CD4-positive, alpha-beta T cell treated with Interleukin-2 at 100 ng/mL for 4 hours (primary cell): ENCODE data around the gene SAMSN1.

Experiments used
- DNase-seq: peaks from one replicate; pipeline ENCODE4 v3.0.0-alpha.2; 2020; ENCODE audit warnings: low spot score

SAMSN1 gene

DNA sequence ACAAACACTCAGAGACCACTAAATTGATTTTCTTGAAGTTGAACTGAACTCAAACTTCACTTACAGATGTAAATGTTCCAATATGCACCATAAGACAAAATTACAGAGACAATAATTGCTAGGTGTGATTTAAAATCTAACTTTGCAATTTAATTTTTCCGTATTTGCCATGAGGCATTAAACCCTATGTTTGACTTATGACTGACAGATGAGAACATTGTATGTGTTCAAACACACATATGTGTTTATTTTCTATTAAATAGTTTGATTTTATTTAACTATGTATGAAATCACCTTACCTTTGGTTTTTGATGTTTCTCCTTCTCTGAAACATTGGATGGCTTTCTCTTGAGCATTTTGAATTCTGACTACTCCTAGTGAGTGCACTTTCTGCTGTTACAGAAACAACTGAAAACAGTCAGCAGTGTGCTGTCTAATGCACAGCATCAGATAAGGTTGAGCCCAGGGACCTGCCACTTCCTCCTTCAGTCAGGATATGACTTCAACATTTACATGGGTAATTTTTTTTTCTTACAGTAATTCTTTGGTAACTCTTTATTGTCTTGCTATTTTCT, at the start of gene SAMSN1:
Gene SAMSN1, minus strand, starts transcription at position 410 of the 575 bp plus-strand sequence. Its CDS starts 54 bp downstream, at position 356.
- DNase-seq: peak; percentile 87

DNA sequence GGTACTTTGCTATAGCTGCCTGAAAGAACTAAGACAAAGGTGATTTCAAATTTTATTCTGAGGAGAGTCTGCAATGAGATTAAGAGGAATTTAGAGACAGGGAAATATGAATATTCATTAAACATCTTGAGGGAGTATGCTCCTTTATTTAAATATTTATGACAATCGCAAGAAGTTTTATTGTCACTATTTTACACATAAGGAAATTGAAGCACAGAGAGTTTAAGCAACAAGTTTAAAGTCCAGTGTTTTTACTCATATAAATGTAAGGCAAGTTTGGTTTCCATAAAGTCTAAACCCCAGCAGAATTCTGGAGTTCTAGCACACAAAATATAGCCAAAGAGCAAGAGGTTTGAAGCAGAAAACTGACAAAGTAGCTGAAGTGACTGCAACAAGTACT, 49.3 kb upstream of the SAMSN1 start:
- DNase-seq: no peak

DNA sequence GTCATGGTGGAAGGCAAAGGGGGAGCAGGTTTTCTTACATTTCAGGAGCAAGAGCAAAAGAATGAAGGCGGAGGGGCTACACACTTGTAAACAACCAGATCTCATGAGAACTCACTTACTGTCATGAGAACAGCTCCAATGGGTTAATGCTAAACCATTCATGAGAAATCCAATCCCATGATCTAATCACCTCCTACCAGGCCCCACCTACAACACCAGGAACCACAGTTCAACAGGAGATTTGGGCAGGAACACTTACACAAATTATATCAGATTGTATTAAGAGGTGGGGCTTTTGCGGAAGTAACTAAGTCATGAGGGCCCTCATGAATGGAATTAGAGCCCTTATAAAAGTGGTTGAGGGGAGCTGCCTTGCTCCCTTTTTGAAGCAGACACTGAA, 48.9 kb upstream of the SAMSN1 start:
- no peak for DNase-seq

DNA sequence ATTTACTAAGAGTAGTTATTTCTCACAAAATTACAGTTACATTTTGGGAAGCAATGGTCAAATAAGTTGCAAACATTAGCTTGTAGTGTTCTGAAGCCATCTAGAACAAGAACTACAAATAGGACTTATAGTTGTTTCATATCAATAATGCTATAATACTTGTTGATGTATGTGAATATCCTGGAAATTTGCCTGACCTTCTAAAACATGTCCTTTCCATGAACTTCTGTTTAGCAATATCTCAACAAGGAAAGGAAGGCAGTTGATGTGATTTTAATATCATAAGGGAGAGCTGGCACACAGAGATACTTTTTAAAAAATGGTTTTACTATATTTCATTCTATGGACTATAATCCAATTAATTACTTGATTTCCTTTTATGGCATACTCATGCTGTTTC, 47.1 kb upstream of the SAMSN1 start:
- no peak for DNase-seq

DNA sequence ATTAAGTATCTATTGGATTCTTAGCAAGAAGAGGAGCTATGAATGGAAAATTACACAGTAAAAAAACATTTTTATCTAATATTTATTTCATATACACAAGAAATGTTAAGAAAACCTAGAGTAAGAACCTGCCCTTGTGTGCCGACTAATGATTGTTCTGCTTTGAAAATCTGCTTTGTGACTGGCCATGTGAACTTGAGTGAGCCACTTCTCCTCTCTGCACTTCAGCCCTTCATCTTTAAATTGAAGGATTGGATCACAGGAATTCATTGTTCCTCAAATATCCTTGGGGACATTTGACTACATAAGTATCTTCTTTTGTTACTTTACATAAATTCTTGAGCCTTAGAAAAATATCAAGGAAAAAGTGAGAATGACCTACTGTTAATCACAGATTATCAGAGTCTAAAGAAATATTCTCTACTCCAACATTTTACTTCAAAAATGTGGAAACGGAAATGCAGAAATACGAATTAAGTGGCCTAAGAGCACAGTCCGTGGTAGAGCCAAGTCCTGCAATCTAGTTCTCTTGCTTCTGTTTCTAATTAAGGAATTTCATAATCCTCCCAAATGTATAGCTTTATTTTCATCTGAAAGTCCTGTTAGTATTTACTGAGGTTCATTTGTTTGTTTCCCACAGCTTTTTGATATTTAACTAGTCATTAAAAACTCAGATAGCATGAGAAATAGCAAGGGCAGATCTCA, 46.3 kb upstream of the SAMSN1 start:
- no peak for DNase-seq

DNA sequence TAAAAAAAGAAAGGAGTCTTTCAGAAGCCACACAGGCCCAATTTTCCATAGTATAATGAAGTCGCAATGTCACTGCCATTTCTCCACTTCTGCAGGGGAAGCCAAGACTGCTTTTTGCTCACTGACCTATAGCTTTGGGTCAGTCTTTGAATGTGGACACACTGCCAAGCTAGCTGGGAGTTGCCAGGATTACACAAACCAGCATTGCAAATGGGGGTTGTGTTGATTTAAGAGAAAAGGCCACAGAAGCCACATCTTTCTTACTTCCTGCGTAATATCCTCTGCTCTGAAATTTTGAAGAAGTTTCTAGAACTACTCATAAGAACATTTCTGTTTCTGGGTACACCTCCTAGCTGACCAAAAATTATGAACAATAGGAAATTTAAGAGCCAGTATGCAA, 45.8 kb upstream of the SAMSN1 start:
- DNase-seq: peak; percentile 51

DNA sequence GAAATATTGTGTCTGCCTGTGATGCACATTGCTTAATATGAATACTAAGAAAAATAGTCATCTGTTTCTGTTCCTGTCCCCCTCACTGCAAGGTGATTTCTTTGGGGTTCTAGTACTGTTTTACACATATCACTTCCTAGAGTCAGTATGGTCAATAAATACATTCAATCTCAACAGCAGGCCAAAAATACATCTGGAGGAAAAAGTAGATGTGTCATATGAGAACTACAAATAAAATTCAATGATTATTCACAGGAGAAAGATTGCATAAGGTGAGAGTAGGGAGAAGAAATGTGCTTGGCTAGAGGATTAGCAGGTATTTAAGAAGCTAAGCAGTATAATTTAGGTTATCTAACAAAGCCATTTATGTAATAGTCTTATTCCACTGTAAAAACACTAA, 45.3 kb upstream of the SAMSN1 start:
- DNase-seq: no peak

DNA sequence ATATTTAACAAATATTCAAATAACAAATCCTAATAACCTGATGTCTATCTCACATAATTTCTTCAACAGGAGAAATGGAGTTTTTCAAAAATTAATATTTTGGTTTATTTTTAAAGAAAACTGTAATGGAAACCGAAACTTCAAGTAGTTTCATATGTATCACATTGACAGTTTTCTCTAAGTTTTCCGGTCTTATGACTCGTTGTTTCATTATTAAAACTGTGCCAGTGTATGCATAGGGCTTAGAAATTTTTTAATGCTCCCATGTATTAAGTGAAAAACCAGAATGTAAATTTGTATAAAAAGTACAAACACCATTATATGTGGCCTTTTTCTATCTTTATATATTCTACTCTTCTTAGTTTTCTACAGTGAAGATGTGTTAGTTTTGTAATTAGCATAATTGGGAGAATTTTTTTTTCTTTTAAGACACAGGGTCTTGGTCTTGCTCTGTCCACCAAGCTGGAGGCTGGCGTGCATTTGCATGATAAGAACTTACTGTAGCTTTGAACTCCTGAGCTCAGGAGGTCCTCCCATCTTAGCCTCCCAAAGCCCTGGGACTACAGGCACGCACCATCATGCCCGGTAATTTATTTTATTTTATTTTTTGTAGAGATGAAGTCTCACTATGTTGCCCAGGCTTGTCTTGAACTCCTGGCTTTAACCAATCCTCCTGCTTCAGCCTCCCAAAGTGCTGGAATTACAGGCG, 43.9 kb upstream of the SAMSN1 start:
- peak; percentile 37 for DNase-seq

DNA sequence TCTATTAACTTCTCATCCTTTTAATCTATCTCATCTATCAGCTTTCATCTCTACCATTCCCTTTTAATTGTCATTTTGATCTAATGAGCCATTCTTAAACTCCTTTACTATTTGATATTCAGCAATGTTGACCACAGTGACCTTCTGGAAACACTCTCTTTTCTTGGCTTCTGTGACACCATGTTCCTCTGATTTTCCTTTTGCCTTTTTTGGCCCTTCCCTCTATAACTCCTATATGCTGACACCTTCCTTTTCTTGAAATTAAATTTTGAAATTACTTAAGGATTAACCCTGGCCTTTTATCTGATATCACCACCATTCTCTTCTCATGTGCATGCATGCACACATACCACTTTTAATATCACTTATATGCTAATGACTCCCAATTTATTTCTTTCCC, 41.2 kb upstream of the SAMSN1 start:
- no peak for DNase-seq

DNA sequence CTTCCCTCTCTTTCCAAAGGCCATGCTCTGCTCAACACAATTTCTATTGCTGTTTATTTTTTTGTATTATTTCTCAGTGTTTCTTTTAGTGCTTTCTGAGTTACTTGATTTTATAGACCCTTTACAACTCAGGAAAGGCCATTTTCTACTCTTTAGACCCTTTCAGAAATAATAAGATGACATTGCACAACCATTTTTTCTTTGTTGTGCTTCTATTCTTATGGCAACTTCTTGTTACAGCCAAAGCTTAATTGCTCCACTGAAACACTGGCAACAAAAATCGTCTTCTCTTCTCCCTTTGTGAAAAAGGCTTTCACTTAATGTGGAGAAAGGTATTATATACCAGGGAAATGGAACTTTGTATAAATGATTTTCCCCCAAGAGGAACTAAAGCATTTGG, 39.0 kb upstream of the SAMSN1 start:
- no peak for DNase-seq

DNA sequence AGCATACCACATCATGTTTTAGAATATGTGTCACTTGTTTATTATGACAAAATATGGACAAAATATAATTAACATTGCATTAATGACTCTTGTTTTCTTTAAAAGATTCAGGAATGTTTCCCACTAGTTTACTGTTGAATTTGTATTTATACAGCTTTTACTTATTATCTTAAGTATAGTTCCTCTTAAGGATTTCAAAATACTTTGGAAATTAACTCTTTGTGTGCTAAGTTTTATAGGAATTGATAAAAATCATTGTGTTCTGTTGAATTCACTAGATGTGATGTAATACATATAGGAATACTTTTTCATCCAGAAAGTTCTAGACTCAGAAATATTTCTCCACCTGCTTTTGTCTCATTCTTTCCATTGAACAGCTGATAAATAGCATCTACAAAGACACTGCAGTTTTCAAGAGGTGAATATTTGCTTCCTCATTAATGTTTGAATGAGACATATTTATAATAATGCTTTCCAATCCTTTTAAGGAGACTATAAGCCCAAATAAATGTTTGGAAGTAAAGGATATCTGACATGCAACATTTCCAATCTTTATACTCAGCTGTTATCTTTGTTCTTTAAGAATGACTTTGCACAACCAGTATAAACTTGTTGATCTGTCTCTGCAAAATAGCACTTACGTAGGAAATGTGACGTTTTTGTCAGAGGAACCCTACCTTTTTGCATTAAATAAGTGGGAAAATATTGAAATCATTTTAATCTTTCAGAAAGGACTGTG, 38.4 kb upstream of the SAMSN1 start:
- DNase-seq: no peak

DNA sequence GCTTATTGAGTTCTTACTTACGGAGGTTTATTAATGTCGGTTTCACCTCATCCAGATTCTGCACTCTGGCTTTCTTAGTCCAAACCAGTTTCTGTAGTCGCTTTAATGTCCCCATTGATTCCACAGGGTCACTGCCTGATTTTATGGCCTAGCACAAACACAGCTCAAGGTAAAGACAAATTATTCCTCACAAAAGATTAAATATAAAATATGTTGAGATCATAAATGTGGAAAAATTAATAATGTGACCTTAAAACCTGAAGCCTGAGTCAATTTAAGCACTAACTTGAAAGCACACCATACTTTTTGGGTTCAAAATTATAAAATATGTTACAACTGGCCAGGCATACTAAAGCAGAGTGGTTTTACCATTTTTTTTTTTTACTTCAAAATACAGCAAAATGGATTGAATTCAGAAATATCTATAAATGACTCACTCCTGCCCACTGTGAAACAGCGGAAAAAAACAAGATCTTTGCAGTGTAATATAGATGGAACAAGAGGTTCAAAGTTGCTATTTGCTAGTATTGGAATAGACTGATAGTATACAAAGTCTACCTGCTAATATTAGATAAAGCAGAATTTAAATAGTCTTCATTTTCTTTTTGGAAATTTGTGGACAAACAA, 37.6 kb upstream of the SAMSN1 start:
- no peak for DNase-seq

DNA sequence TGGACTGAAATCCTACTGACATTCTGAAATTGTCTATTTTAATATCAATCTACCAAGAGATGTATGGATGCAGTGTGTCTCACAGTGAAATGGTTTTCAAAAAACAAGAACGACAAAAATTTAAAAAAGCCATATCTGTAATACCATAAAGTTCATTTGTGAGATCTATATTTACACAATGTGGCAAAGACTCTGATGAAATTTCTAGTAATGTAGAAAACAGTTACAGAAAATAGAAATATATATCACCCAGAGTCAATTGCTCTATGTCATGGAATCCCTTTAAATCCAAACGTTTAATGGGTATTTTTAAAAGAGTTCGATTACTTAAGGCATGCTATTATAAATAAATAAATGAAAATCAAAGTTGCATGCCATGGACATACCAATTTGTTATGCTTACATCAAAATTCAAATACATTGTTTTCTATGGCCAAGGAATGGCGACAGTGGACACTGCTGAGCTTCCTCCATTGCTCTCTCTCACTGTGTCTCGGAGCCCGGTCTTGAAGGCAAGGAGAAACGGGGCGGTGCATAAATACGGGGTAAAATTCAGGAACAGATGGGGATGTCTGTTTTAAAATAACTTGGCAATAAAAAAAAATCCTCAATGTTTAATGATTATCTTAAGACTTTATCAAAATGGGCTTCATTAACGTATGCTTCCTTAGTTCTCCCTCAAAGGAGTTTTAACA, 37.0 kb upstream of the SAMSN1 start:
- DNase-seq: no peak

DNA sequence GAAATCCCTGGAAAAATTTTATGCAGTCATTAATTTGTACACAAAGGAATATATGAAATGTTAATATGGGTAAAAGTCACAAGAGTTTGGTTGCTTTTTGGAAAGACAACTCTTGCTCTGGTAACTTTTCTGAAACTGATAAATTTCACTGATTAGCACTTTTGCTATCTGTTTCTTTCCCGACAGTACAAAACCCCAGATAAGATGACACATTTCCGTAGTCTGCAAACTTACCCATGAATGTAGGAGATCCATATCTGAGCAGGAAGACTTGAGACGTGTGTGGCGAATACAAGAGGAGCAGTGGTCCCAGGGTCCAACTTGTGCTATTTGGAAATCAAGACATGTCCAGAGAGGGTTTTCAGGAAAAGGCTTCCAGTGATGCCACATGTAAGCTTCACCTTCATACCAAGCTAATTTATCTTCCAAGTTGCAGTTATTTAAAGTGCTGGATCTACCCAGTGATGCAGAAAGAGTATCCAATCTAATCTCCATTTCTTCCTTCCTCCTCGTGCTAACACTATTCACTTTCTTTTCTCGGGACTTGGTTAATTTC, 35.9 kb upstream of the SAMSN1 start:
- DNase-seq: peak; percentile 62

DNA sequence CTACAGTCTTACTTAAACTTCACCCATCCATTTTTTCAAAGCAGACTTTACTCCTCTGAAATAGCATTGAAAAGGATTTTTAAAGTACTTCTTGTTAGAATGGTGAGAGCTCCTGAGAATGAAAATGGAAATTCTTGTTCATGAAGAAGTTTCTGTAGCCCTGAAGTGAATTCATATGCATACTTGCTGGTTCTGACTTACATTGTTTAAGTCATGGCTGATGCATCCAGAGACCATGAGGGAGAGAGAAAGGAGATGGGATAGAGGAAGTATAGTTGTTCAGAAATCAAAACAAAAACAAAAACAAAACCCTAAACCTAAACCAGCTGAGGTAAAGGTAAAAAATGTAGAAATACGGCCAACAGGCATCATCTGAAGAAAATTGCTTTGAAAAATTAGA, 27.1 kb upstream of the SAMSN1 start:
- DNase-seq: no peak

DNA sequence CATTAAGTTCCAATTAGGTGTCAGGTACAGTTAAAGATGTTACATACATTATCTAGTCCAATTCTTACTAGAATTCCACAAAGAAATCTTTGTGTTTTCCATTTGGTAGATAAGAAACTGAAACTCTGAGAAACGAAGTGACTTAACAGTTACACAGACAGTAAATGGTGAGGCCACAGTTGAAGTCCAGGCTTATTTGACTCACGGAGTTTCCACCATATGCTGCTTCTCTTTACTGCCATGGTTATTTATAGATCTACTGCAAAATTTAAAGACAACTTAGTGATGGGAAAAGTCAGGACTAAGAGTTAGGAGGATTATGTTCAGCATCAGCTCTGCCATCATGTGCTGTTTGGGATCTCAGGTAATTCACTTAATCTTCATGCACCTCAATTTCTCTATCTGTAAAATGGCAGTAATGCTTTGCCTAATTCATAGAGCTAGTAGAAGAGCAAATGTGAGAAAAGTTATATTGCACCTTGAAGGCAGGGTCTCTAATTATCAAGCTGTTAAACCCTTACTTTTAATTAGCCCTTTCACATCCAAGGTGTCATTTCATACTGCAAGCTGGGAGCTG, 26.2 kb upstream of the SAMSN1 start:
- DNase-seq: no peak

DNA sequence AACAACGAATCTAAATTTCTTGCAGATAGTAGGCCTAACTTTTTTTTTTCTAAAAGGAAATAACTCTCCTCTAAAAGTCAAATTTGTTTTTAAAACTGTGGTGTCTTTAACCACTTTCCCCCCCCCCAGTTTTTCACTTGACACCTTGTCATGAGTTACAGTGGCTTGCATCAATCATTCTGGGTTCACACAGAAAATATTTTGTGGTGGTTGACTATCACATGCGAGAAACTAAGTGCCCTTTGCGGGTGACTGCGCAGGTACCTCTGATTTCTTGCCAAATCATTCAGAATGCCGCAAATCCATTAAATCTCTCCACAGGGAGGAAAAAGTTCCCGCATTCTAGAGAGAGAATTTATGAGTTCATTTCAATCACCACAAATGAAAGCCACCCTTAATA, 23.8 kb upstream of the SAMSN1 start:
- DNase-seq: no peak

DNA sequence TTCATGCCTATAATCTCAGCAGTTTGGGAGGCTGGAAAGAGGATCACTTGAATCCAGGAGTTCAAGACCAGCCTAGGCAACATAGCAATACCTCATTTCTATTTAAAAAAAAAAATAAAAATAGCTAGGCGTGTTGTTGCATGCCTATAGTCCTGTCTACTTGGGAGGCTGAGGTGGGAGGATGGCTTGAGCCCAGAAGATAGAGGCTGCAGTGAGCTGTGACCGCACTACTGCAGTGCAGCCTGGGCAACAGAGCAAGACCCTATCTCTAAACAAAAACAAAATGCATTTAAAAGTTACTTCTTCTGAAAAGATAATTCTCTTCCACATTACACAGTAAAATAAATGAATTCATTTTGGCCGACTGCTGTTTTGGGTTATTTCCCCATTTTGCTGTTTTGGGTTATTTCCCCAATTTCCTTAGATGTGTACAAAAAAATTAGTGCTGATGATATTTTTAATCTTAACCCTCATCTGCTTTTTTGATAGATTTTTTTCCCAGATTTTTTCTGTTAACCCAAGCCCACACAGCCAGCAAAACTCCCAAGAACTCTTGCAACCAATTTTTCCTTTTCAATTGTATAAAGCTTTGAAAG, 23.0 kb upstream of the SAMSN1 start:
- no peak for DNase-seq

DNA sequence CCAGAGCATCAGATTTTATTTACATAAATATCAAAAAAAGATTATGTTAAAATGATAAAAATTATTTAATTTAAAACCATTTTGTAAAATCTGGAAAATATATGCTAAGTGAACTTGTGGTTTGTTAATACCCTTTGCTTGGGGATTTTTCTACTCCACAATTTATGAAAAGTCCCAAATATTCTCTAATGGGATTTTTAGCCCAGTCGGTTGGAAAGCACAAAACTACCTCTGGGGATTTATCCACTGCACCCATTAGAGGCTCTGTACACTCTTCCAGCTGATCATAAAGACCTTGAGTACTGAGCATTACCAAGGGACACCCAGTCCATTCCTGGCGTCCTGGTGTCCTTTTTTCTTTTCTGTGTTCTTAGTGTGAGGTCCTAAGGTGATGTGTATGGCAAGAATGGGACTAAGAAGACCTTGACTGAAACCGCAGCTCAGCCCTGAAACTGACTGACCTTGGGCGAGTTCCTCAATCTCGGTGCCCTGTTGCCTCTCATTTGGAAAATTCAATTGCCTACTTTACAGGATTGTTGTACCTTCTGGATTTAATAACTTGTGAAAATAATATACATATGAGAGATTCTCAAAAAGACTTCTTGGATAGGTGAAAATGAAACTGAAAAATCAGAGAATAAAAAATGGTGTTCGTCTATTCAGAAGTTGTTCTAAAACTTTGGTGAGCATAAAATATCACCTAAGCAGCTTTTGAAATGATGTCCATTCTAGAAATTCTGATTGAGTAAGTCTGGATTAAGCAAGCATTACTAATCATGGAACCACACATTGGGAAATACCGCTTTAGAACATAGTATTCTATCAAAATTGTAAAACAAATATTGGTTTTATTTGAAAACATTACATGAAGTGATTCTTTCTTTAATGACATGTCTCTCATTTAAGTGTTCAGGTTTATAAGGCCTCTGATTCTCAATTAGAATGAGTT, 21.5 kb upstream of the SAMSN1 start:
- DNase-seq: no peak
